ENCODE measurements around the gene ACKR1.
A peak's percentile ranks its signal among the peaks of the same experiment; 100 is the strongest.

Gene ACKR1

GRCh38 chr1:159207080-159207479 is 2.4 kb downstream of the ACKR1 start:
- DNase-seq (ENCODE audit: low read depth in 1 of 2, low spot score in 1 of 2): no peak
- H3K27me3 ChIP-seq (ENCODE audit: insufficient read depth, poor library complexity, severe bottlenecking): peaks cover 15% of the 10 kb centered on the region
- H3K4me3 ChIP-seq (replicated peaks; ENCODE audit: insufficient read depth, low read length): no peak overlapping the region
- no peak overlapping the region for H3K27ac ChIP-seq (replicated peaks)
- TF ChIP-seq GABPA (IDR thresholded peaks at IDR 0.05; ENCODE audit: low read depth): no peak
- TF ChIP-seq, protein P1, sequence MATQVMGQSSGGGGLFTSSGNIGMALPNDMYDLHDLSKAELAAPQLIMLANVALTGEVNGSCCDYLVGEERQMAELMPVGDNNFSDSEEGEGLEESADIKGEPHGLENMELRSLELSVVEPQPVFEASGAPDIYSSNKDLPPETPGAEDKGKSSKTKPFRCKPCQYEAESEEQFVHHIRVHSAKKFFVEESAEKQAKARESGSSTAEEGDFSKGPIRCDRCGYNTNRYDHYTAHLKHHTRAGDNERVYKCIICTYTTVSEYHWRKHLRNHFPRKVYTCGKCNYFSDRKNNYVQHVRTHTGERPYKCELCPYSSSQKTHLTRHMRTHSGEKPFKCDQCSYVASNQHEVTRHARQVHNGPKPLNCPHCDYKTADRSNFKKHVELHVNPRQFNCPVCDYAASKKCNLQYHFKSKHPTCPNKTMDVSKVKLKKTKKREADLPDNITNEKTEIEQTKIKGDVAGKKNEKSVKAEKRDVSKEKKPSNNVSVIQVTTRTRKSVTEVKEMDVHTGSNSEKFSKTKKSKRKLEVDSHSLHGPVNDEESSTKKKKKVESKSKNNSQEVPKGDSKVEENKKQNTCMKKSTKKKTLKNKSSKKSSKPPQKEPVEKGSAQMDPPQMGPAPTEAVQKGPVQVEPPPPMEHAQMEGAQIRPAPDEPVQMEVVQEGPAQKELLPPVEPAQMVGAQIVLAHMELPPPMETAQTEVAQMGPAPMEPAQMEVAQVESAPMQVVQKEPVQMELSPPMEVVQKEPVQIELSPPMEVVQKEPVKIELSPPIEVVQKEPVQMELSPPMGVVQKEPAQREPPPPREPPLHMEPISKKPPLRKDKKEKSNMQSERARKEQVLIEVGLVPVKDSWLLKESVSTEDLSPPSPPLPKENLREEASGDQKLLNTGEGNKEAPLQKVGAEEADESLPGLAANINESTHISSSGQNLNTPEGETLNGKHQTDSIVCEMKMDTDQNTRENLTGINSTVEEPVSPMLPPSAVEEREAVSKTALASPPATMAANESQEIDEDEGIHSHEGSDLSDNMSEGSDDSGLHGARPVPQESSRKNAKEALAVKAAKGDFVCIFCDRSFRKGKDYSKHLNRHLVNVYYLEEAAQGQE (IDR thresholded peaks at IDR 0.05; ENCODE audit: insufficient replicate concordance, low read depth): no peak
- TF ChIP-seq CTCF (IDR thresholded peaks at IDR 0.05; ENCODE audit: insufficient read depth, low read length): no peak
- no peak for TF ChIP-seq POLR2AphosphoS5 (IDR thresholded peaks at IDR 0.05; ENCODE audit: low read depth)
- no peak for TF ChIP-seq SPI1 (IDR thresholded peaks at IDR 0.05; ENCODE audit: borderline replicate concordance, low read depth)

DNA sequence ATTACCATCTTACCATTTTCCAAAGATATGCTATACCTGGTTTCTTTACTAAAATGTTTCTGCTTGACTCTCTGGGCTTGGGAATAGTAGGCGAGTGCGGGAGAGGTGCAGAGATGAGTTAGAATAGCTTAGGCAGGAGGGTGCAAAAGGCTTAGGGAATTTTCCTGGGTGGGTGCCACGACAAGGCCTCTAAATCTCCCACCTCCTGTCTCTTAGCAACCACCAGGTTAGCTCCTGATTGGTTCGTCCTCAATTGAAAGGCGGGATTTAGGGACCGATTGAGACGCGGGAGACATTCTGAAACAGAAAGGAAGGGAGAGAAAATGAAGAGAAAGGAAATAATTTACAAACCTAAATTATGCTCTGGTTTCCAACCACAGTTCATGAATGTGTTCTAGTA is 3.1 kb downstream of the ACKR1 start:
- TF ChIP-seq SPI1 (IDR thresholded peaks at IDR 0.05; ENCODE audit: borderline replicate concordance, low read depth) (no peak), CTCF (IDR thresholded peaks at IDR 0.05; ENCODE audit: insufficient read depth, low read length) (no peak), POLR2AphosphoS5 (IDR thresholded peaks at IDR 0.05; ENCODE audit: low read depth) (no peak), GABPA (IDR thresholded peaks at IDR 0.05; ENCODE audit: low read depth) (no peak)
- TF ChIP-seq, protein P1 (IDR thresholded peaks at IDR 0.05; ENCODE audit: insufficient replicate concordance, low read depth): no peak
- peaks cover 15% of the 10 kb centered on the region for H3K27me3 ChIP-seq (ENCODE audit: insufficient read depth, poor library complexity, severe bottlenecking)
- no peak overlapping the region for H3K4me3 ChIP-seq (replicated peaks; ENCODE audit: insufficient read depth, low read length)
- H3K27ac ChIP-seq (replicated peaks): no peak overlapping the region
- DNase-seq (ENCODE audit: low read depth in 1 of 2, low spot score in 1 of 2): no peak

DNA sequence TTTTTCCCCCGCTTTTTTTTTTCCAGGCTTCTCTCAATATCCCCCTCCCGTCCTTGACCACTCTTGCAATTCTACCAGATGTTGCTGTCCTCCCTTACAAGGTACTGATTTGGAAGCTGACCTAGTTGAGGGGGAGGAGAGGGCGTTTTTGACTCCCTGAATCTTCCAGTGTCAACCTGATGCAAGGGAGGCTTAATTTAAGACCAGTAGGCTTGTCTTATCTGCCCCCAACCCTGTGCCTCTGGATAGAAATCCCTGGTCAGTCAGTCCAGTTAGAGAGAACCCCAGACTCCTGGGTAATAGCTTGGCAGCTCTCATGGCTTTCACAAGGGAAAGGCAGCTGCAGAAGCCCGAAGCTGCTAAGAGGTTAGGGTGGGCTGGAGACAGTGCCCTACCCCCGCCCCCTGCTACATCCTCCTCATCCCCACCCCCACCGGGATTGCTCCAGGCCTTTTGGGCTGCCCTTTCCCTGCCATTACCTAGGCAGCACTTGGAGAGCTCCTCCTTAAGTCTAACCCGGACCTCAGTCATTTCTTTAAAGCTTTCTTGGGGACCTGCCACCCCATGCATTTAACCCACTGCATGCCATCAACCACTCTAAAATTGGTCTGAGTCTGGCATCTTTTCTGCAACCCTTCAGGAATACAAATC is 3.6 kb downstream of the ACKR1 start:
- H3K4me3 ChIP-seq (replicated peaks; ENCODE audit: insufficient read depth, low read length): no peak overlapping the region
- TF ChIP-seq CTCF (IDR thresholded peaks at IDR 0.05; ENCODE audit: insufficient read depth, low read length): no peak
- TF ChIP-seq GABPA (IDR thresholded peaks at IDR 0.05; ENCODE audit: low read depth): no peak
- TF ChIP-seq, protein P1 (IDR thresholded peaks at IDR 0.05; ENCODE audit: insufficient replicate concordance, low read depth): peak; percentile 83
- TF ChIP-seq POLR2AphosphoS5 (IDR thresholded peaks at IDR 0.05; ENCODE audit: low read depth): no peak
- no peak for TF ChIP-seq SPI1 (IDR thresholded peaks at IDR 0.05; ENCODE audit: borderline replicate concordance, low read depth)
- peaks cover 15% of the 10 kb centered on the region for H3K27me3 ChIP-seq (ENCODE audit: insufficient read depth, poor library complexity, severe bottlenecking)
- no peak for DNase-seq (ENCODE audit: low read depth in 1 of 2, low spot score in 1 of 2)
- no peak overlapping the region for H3K27ac ChIP-seq (replicated peaks)
